A549 (cell line): ENCODE data around the gene ELP2. TPM values are rescaled to one million over a fixed set of nuclear protein-coding genes. Genes with fewer than 3 reads are reported as not detected.

Experiments used
- ATAC-seq, 2 experiments: fragments of 200-7000 bp in 1 of 2; fragments of >200 bp in 1 of 2; cut with Nextera tagmentation in 1 of 2; cut with Tn5 transposase in 1 of 2; 3 replicates each; pipeline versions ENCODE4 v1.8.0 to v1.9.1; 2018 to 2020; ENCODE audit warnings: mild to moderate bottlenecking in 1 of 2, moderate library complexity in 1 of 2
- CTCF ChIA-PET: fragments of 300-600 bp; sonication (Branson Sonifier 250); formaldehyde crosslinking; extraction: SDS; loops from one replicate; lab custom pipeline; 2021; ENCODE audit warnings: antibody characterized with exemption, inconsistent platforms; lab: Yijun Ruan, JAX
- POLR2A ChIA-PET: fragments of 350-600 bp; formaldehyde crosslinking; extraction: SDS; loops from one replicate; lab custom pipeline; 2021; ENCODE audit warnings: antibody characterized with exemption, inconsistent platforms; lab: Yijun Ruan, JAX
- DNase-seq, 2 experiments: peaks; one replicate each; pipeline versions ENCODE4 v3.0.0 to v3.0.0-alpha.2; 2011 to 2016; ENCODE audit warnings: low read depth in 1 of 2, low spot score in 1 of 2
- FAIRE-seq: peaks from 2 replicates; lab custom pipeline; 2011; peaks lifted over from hg19 to GRCh38; lab: Jason Lieb, UNC
- H3K27ac ChIP-seq, 2 experiments: fragments of >200 bp; sonication (Bioruptor Twin); formaldehyde crosslinking; 3 replicates each; pipeline ENCODE4 v1.5.1; 2016 to 2017
- H3K4me1 ChIP-seq: fragments of >200 bp; sonication (Bioruptor Twin); formaldehyde crosslinking; 3 replicates; pipeline ENCODE4 v1.6.1; 2016
- H3K4me2 ChIP-seq: fragments of >200 bp; sonication (Bioruptor Twin); formaldehyde crosslinking; 3 replicates; pipeline ENCODE4 v1.6.1; 2016
- H3K4me3 ChIP-seq: fragments of >200 bp; sonication (Bioruptor Twin); formaldehyde crosslinking; 3 replicates; pipeline ENCODE4 v1.5.1; 2016
- H3K9me3 ChIP-seq: fragments of >200 bp; sonication (Bioruptor Twin); formaldehyde crosslinking; 3 replicates; pipeline ENCODE4 v1.6.1; 2016
- BHLHE40 ChIP-seq: IDR thresholded peaks from 2 replicates; pipeline ENCODE4 v1.6.1; 2012; ENCODE audit warnings: low read depth, low read length, inconsistent platforms
- CBX2 ChIP-seq: fragments of 200-600 bp; sonication (generic); IDR thresholded peaks from 2 replicates; pipeline ENCODE4 v1.6.1; 2016; ENCODE audit warnings: low read depth, mild to moderate bottlenecking, borderline replicate concordance
- CBX8 ChIP-seq: fragments of 200-600 bp; sonication (generic); IDR thresholded peaks from 2 replicates; pipeline ENCODE4 v1.6.1; 2016
- CEBPB ChIP-seq, 2 experiments: fragments of >200 bp in 1 of 2; sonication (Bioruptor Twin) in 1 of 2; formaldehyde crosslinking in 1 of 2; IDR thresholded peaks; 2 replicates each; pipeline ENCODE4 v1.6.1; 2012 to 2016
- EHF ChIP-seq: fragments of 250-450 bp; sonication (Bioruptor Pico); IDR thresholded peaks from 2 replicates; pipeline ENCODE4 v1.5.0; 2020; ENCODE audit warnings: mild to moderate bottlenecking
- EP300 ChIP-seq, 2 experiments: fragments of >200 bp; sonication (Bioruptor Twin); formaldehyde crosslinking; IDR thresholded peaks; 2 replicates in 1 of 2; 3 replicates in 1 of 2; pipeline ENCODE4 v1.6.1; 2016 to 2017
- GATA3 ChIP-seq: IDR thresholded peaks from 2 replicates; pipeline ENCODE4 v1.6.1; 2012; ENCODE audit warnings: borderline replicate concordance
- HEYL ChIP-seq: fragments of 250-450 bp; sonication (Bioruptor Pico); IDR thresholded peaks from 2 replicates; pipeline ENCODE4 v1.8.0; 2021; ENCODE audit warnings: mild to moderate bottlenecking, moderate library complexity
- HOXA7 ChIP-seq: fragments of 250-450 bp; sonication (Bioruptor Pico); IDR thresholded peaks from 2 replicates; pipeline ENCODE4 v1.5.0; 2020; ENCODE audit warnings: mild to moderate bottlenecking, moderate library complexity
- HOXB13 ChIP-seq: fragments of 250-450 bp; sonication (Bioruptor Pico); IDR thresholded peaks from 2 replicates; pipeline ENCODE4 v1.5.0; 2020; ENCODE audit warnings: low read depth, mild to moderate bottlenecking, moderate library complexity
- JUNB ChIP-seq: fragments of >200 bp; sonication (Bioruptor Twin); formaldehyde crosslinking; IDR thresholded peaks from 2 replicates; pipeline ENCODE4 v1.6.1; 2016
- MAFK ChIP-seq: fragments of 450-650 bp; IDR thresholded peaks from 2 replicates; pipeline ENCODE4 v1.6.1; 2014; ENCODE audit not compliant: partially characterized antibody
- MAX ChIP-seq: IDR thresholded peaks from 2 replicates; pipeline ENCODE4 v1.6.1; 2012
- MAZ ChIP-seq: fragments of 150-350 bp; IDR thresholded peaks from 2 replicates; pipeline ENCODE4 v1.6.1; 2014; ENCODE audit warnings: antibody characterized with exemption, low read depth, low read length, borderline replicate concordance
- MYC ChIP-seq: IDR thresholded peaks from 2 replicates; pipeline ENCODE4 v1.6.1; 2012; ENCODE audit warnings: mild to moderate bottlenecking, inconsistent platforms, low read length, improper control_type of control experiment, borderline replicate concordance
- NFE2L2 ChIP-seq: fragments of 150-350 bp; conservative IDR thresholded peaks from 2 replicates; pipeline ENCODE4 v1.6.1; 2014; ENCODE audit warnings: low read length
- NR3C1 ChIP-seq: fragments of >200 bp; sonication (Bioruptor Twin); formaldehyde crosslinking; IDR thresholded peaks from 3 replicates; pipeline ENCODE4 v1.6.1; 2017
- PBX3 ChIP-seq: IDR thresholded peaks from 2 replicates; pipeline ENCODE4 v1.6.1; 2012
- PHF8 ChIP-seq: fragments of 200-600 bp; sonication (generic); IDR thresholded peaks from 2 replicates; pipeline ENCODE4 v1.6.1; 2016; ENCODE audit warnings: low read depth, mild to moderate bottlenecking, antibody characterized with exemption, moderate library complexity, borderline replicate concordance
- POLR2A ChIP-seq: IDR thresholded peaks from 2 replicates; pipeline ENCODE4 v1.6.1; 2012; ENCODE audit warnings: mild to moderate bottlenecking, low read length
- RFX5 ChIP-seq: fragments of 450-650 bp; IDR thresholded peaks from 2 replicates; pipeline ENCODE4 v1.7.1; 2014; ENCODE audit warnings: antibody characterized with exemption, mild to moderate bottlenecking, moderate library complexity
- SREBF2 ChIP-seq: fragments of 450-650 bp; IDR thresholded peaks from 2 replicates; pipeline ENCODE4 v1.6.1; 2014; ENCODE audit warnings: mild to moderate bottlenecking, moderate library complexity
- ZFP36 ChIP-seq: fragments of 450-650 bp; IDR thresholded peaks from 2 replicates; pipeline ENCODE4 v1.6.1; 2014; ENCODE audit warnings: borderline replicate concordance; ENCODE audit not compliant: partially characterized antibody
- ZNF302 ChIP-seq: fragments of 250-450 bp; sonication (Bioruptor Pico); IDR thresholded peaks from 2 replicates; pipeline ENCODE4 v1.9.0; 2021; ENCODE audit warnings: inconsistent platforms, mild to moderate bottlenecking, moderate library complexity
- ZSCAN20 ChIP-seq: fragments of 250-450 bp; sonication (Bioruptor Pico); IDR thresholded peaks from 2 replicates; pipeline ENCODE4 v1.8.0; 2022; ENCODE audit warnings: mild to moderate bottlenecking, moderate library complexity
- WGBS: methylation state at CpG from one replicate; pipeline ENCODE4 v1.1.6; 2017; ENCODE audit errors: missing lambda C conversion rate; 5-methylcytosine and 5-hydroxymethylcytosine counted together
- polyA plus RNA-seq, 4 experiments: library from polyadenylated mRNA; depleted of rRNA in 3 of 4; stranded (reverse); fragments of >200 nt; fragmentation: RNase III in 1 of 4; extraction: RNeasy Plus Mini Kit Qiagen cat#74134 plus additional on column Dnase treatment in 1 of 4; gene quantifications; 2 replicates in 3 of 4; 3 replicates in 1 of 4; pipeline ENCODE4 v1.2.3, GENCODE V29; 2011 to 2017
- TF ChIP-seq, protein P1 (sequence below): IDR thresholded peaks from 2 replicates; pipeline ENCODE4 v1.6.1; 2012; ENCODE audit warnings: low read depth, borderline replicate concordance
- TF ChIP-seq, protein P2 (sequence below): fragments of 200-600 bp; sonication (generic); IDR thresholded peaks from 2 replicates; pipeline ENCODE4 v1.6.1; 2016; ENCODE audit warnings: antibody characterized with exemption, mild to moderate bottlenecking, moderate library complexity
- TF ChIP-seq, protein P3 (sequence below): fragments of 250-450 bp; sonication (Bioruptor Pico); IDR thresholded peaks from 2 replicates; pipeline ENCODE4 v1.5.0; 2020; ENCODE audit warnings: low read depth, mild to moderate bottlenecking, moderate library complexity

ELP2 gene
- polyA plus RNA-seq, 2 of the 4 experiments (the other 2 are of a cell fraction): 28.8 to 73.4 TPM

GRCh38 chr18:36109737-36110136, 20.0 kb upstream of the ELP2 start:
- CTCF ChIA-PET: no interaction called here

GRCh38 chr18:36112302-36112701, 17.4 kb upstream of the ELP2 start:
- no peak overlapping the region for H3K4me3 ChIP-seq
- FAIRE-seq (no peak), ATAC-seq (no peak), DNase-seq (no peak)
- no peaks in the 10 kb centered on the region for H3K4me1 ChIP-seq
- no peak overlapping the region for H3K4me2 ChIP-seq
- TF ChIP-seq EHF (CRISPR knock-in tag): no peak
- no peak for TF ChIP-seq RFX5
- TF ChIP-seq ZFP36: no peak
- no peak for TF ChIP-seq NR3C1
- no peak for TF ChIP-seq PHF8
- TF ChIP-seq ZNF302 (CRISPR knock-in tag): no peak
- TF ChIP-seq MAFK: no peak
- no peak for TF ChIP-seq BHLHE40
- no peak for TF ChIP-seq MAX
- TF ChIP-seq PBX3: no peak
- no peak for TF ChIP-seq HEYL (CRISPR knock-in tag)
- no peak for TF ChIP-seq ZSCAN20 (CRISPR knock-in tag)
- no peak for TF ChIP-seq JUNB
- TF ChIP-seq CBX8: no peak
- no peak for TF ChIP-seq MYC
- TF ChIP-seq, protein P1, sequence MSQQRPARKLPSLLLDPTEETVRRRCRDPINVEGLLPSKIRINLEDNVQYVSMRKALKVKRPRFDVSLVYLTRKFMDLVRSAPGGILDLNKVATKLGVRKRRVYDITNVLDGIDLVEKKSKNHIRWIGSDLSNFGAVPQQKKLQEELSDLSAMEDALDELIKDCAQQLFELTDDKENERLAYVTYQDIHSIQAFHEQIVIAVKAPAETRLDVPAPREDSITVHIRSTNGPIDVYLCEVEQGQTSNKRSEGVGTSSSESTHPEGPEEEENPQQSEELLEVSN: no peak
- H3K9me3 ChIP-seq: no peaks in the 10 kb centered on the region
- POLR2A ChIA-PET: interaction anchor here (0.6 to 1.0 kb wide), 2 partner anchors 16 to 22 kb away, joined by 3 to 8 read pairs; no protein-coding TSS in a partner anchor
- CTCF ChIA-PET: no interaction called here
- no peak overlapping the region for H3K27ac ChIP-seq

More at GRCh38 chr18:36109737-36110136, 20.0 kb upstream of the ELP2 start:
- ATAC-seq (no peak), FAIRE-seq (no peak), DNase-seq (no peak)
- Histone ChIP-seq H3K4me1 (no peaks in the 10 kb centered on the region), H3K4me3 (no peak overlapping the region), H3K27ac (no peak overlapping the region), H3K9me3 (no peaks in the 10 kb centered on the region), H3K4me2 (no peak overlapping the region)
- POLR2A ChIA-PET: no interaction called here
- no peak for TF ChIP-seq CBX2
- no peak for TF ChIP-seq CEBPB (IDR thresholded peaks at IDR 0.05)
- TF ChIP-seq, protein P2, sequence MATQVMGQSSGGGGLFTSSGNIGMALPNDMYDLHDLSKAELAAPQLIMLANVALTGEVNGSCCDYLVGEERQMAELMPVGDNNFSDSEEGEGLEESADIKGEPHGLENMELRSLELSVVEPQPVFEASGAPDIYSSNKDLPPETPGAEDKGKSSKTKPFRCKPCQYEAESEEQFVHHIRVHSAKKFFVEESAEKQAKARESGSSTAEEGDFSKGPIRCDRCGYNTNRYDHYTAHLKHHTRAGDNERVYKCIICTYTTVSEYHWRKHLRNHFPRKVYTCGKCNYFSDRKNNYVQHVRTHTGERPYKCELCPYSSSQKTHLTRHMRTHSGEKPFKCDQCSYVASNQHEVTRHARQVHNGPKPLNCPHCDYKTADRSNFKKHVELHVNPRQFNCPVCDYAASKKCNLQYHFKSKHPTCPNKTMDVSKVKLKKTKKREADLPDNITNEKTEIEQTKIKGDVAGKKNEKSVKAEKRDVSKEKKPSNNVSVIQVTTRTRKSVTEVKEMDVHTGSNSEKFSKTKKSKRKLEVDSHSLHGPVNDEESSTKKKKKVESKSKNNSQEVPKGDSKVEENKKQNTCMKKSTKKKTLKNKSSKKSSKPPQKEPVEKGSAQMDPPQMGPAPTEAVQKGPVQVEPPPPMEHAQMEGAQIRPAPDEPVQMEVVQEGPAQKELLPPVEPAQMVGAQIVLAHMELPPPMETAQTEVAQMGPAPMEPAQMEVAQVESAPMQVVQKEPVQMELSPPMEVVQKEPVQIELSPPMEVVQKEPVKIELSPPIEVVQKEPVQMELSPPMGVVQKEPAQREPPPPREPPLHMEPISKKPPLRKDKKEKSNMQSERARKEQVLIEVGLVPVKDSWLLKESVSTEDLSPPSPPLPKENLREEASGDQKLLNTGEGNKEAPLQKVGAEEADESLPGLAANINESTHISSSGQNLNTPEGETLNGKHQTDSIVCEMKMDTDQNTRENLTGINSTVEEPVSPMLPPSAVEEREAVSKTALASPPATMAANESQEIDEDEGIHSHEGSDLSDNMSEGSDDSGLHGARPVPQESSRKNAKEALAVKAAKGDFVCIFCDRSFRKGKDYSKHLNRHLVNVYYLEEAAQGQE: no peak
- TF ChIP-seq MAZ: no peak
- TF ChIP-seq EP300 (IDR thresholded peaks at IDR 0.05): no peak
- TF ChIP-seq, protein P3, sequence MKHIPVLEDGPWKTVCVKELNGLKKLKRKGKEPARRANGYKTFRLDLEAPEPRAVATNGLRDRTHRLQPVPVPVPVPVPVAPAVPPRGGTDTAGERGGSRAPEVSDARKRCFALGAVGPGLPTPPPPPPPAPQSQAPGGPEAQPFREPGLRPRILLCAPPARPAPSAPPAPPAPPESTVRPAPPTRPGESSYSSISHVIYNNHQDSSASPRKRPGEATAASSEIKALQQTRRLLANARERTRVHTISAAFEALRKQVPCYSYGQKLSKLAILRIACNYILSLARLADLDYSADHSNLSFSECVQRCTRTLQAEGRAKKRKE (CRISPR knock-in tag): no peak
- TF ChIP-seq POLR2A: no peak
- no peak for TF ChIP-seq PHF8
- TF ChIP-seq ZFP36: no peak
- no peak for TF ChIP-seq GATA3
- no peak for TF ChIP-seq HOXA7 (CRISPR knock-in tag)
- TF ChIP-seq ZNF302 (CRISPR knock-in tag): no peak
- TF ChIP-seq PBX3: no peak
- TF ChIP-seq NFE2L2: no peak
- TF ChIP-seq SREBF2: no peak
- TF ChIP-seq HOXB13: no peak
- WGBS: 92% methylated on average over 1 of the region's 1 CpG
